ENCODE data around the gene ARHGEF28.

DNA sequence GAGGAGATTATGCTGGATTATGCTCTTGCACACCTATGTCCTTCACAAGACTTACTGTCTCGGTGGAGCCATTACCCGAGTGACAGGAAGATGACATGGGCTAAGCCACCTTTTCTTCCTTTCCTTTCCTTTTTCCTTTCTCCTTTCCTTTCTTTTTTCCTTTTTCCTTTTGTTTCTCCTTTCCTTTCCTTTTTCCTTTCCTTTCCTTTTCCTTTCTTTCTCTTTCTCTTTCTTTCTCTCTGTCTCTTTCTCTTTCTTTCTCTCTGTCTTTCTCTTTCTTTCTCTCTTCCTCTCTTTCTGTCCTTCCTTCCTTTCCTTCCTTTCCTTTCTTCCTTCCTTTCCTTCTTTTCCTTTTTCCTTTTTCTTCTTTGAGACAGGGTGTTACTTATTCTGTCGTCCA, 202.5 kb downstream of the ARHGEF28 start:
- TF ChIP-seq, protein P1, sequence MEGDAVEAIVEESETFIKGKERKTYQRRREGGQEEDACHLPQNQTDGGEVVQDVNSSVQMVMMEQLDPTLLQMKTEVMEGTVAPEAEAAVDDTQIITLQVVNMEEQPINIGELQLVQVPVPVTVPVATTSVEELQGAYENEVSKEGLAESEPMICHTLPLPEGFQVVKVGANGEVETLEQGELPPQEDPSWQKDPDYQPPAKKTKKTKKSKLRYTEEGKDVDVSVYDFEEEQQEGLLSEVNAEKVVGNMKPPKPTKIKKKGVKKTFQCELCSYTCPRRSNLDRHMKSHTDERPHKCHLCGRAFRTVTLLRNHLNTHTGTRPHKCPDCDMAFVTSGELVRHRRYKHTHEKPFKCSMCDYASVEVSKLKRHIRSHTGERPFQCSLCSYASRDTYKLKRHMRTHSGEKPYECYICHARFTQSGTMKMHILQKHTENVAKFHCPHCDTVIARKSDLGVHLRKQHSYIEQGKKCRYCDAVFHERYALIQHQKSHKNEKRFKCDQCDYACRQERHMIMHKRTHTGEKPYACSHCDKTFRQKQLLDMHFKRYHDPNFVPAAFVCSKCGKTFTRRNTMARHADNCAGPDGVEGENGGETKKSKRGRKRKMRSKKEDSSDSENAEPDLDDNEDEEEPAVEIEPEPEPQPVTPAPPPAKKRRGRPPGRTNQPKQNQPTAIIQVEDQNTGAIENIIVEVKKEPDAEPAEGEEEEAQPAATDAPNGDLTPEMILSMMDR (conservative IDR thresholded peaks at IDR 0.05 in 1 of 2, IDR thresholded peaks at IDR 0.05 in 1 of 2; ENCODE audit: low read depth in 1 of 2, low read length in 2 of 2): no peak
- no peak for TF ChIP-seq EZH2 (IDR thresholded peaks at IDR 0.05; ENCODE audit: low read length, missing control alignments)

Measured in fibroblast of lung (primary cell).